Measurements from ENCODE around the gene WNT1.

Gene WNT1

DNA sequence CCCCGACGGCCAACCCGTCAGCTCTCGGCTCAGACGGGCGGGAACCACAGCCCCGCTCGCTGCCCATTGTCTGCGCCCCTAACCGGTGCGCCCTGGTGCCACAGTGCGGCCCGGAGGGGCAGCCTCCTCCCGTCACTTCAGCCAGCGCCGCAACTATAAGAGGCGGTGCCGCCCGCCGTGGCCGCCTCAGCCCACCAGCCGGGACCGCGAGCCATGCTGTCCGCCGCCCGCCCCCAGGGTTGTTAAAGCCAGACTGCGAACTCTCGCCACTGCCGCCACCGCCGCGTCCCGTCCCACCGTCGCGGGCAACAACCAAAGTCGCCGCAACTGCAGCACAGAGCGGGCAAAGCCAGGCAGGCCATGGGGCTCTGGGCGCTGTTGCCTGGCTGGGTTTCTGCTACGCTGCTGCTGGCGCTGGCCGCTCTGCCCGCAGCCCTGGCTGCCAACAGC lies at the start of gene WNT1:
WNT1 (plus strand) TSS at position 32 of the 450 bp plus-strand sequence; CDS start at position 361, 329 bp downstream.
- no peak for DNase-seq (ENCODE audit: low read depth)

DNA sequence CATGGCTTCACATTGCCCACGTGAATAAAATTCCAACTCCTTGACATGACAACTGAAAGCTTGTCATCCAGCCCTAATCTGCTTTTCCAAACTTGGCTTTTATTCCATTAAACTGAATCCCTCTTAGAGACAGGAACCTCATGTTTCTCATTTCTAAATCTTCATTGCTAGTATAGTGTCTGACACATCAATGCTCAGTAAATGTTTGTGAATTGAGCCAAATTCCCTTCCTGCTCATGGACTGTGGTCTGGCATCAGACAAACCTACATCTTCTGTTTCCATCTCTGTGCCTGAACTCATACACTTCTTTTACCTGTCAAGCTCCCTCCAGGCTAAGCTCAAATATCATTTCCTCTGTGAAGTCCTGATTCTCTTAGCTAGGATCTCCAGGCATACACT lies 48.6 kb upstream of the WNT1 start:
- no peak for DNase-seq (ENCODE audit: low read depth)

- DNase-seq (ENCODE audit: low read depth): no peak
Observed at GRCh38 chr12:48930475-48930874, 47.6 kb upstream of the WNT1 start.

GRCh38 chr12:48932878-48933277 lies 45.2 kb upstream of the WNT1 start:
- no peak for DNase-seq (ENCODE audit: low read depth)

DNA sequence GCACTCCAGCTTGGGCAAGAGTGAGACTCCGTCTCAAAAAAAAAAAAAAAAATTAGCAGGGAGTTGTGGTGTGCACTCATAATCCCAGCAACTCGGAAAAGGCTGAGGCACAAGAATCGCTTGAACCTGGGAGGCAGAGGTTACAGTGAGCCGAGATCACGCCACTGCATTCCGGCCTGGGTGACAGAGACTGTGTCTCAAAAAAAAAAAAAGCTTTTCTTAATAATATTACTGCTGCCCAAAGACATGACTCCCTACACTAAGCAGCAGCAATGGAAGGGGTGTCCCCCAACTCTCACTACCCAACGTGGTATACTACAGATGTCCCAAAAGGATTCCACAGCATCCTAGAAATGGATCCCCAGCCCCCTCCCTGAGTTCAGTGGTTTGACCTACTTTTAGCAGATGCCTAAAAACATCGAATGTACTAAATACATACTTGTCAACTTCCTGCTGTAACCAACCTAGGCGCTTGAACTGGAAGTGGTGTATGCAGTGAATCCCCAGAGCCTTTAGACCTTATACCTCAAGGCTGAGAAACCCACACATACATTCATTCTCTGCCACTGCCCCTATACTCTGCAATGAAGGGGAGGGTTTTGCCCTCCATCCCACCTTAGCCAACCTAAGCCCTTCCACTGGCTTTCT lies 44.3 kb upstream of the WNT1 start:
- no peak for DNase-seq (ENCODE audit: low read depth)

- DNase-seq (ENCODE audit: low read depth): no peak
Observed at GRCh38 chr12:48934312-48934706, 43.8 kb upstream of the WNT1 start.

DNA sequence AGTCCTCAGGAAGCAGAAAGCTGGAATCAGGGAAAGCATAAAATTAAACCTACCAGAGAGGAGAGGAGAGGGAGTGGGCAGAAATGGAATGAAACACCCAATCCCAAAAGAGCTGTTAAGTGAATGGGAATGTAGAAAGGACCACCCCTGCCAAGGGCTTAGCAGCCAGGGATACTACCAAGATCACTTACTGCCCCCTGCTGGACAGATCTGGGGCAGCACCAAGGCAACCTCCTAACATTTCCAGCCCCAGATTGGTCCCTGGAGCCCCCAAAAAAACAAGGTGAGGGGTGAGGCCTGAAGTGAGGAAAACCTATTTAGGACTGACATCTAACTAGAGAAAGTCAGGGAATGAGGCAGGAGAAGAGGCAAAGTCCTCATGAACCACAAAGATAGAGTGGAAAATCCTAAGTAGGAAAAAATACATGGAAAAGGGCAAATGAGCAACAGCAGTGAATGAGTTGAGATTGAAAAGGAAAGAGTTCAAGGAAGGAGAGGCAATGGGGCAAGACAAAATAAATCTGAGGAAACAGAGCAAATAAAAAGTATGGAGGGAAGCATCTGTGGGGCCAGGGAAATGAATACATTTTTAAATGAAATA lies 41.6 kb upstream of the WNT1 start:
- peak; percentile 69 for DNase-seq (ENCODE audit: low read depth)

- DNase-seq (ENCODE audit: low read depth): no peak
Observed at GRCh38 chr12:48937170-48937569, 41.0 kb upstream of the WNT1 start.

- no peak for DNase-seq (ENCODE audit: low read depth)
Observed at GRCh38 chr12:48938805-48939204, 39.3 kb upstream of the WNT1 start.

- DNase-seq (ENCODE audit: low read depth): no peak
Observed at GRCh38 chr12:48940181-48940580, 37.9 kb upstream of the WNT1 start.

GRCh38 chr12:48943221-48943620 lies 34.9 kb upstream of the WNT1 start:
- no peak for DNase-seq (ENCODE audit: low read depth)

DNA sequence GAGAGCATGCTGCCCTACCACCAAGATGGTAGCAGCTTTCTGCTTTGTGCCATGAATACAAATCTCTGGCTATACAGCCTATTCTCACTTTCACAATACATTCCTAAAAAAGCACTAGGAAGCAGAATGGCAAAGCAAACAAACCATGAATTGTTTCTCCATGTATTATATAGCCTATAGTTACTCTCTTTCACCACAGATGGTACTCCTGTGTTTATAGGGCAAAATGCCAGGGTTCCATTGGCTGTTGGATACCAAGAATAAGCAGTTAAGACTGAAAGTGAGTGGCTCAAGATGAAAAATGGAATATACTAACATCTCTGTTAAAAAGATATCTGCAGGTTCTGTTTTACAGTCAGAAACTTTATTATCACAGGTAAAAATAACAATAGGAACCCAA lies 31.9 kb upstream of the WNT1 start:
- DNase-seq (ENCODE audit: low read depth): no peak

- no peak for DNase-seq (ENCODE audit: low read depth)
Observed at GRCh38 chr12:48946943-48947342, 31.2 kb upstream of the WNT1 start.

- DNase-seq (ENCODE audit: low read depth): no peak
Observed at GRCh38 chr12:48947727-48948126, 30.4 kb upstream of the WNT1 start.

GRCh38 chr12:48952691-48953090 lies 25.4 kb upstream of the WNT1 start:
- DNase-seq (ENCODE audit: low read depth): no peak

DNA sequence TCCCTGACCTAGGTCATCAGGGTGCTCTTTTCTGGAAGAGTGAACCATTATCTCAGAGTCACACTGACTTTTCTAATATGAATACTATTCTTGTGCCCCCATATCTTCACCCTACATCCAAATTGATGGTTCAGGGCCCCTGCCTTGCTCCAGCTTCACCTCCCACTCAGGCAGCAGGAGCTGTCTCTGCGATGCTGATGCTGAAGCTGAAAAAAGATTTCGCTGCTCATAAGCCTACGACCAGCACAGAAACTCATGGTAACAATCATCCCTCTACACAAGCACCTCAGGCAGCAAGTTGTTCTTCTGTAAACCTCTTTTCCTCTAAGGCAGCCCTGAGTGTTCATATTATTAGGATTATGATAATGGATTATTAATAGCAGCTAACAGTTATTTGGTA lies 24.1 kb upstream of the WNT1 start:
- DNase-seq (ENCODE audit: low read depth): no peak

DNA sequence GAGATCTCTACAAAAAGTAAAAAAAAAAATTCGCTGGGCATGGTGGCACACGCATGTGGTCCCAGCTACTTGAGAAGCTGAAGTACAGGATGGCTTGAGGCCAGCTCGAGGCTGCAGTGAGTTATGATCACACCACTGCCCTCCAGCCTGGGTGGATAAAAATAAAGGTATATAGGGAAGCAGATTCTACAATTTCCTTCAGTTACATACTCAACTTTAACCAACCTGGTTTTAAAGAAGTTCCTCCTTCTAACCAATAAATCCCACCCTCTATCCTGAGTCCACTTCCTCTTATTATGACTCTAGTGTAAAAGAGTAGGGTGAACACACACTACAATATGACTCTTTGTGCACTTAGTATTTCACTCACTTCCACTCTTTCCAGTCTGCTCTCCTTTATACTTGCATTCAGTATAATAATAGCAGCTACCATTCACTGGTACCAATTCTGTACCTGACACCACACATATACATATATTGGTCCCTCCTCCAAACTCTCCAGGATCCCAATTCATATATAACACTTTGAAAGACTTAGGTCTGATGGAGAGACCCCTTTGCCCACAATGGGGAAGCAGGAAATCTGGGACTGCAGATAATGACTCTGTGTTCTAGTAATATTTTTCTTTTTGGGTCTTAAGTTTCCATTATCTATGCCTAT lies 23.2 kb upstream of the WNT1 start:
- no peak for DNase-seq (ENCODE audit: low read depth)

DNA sequence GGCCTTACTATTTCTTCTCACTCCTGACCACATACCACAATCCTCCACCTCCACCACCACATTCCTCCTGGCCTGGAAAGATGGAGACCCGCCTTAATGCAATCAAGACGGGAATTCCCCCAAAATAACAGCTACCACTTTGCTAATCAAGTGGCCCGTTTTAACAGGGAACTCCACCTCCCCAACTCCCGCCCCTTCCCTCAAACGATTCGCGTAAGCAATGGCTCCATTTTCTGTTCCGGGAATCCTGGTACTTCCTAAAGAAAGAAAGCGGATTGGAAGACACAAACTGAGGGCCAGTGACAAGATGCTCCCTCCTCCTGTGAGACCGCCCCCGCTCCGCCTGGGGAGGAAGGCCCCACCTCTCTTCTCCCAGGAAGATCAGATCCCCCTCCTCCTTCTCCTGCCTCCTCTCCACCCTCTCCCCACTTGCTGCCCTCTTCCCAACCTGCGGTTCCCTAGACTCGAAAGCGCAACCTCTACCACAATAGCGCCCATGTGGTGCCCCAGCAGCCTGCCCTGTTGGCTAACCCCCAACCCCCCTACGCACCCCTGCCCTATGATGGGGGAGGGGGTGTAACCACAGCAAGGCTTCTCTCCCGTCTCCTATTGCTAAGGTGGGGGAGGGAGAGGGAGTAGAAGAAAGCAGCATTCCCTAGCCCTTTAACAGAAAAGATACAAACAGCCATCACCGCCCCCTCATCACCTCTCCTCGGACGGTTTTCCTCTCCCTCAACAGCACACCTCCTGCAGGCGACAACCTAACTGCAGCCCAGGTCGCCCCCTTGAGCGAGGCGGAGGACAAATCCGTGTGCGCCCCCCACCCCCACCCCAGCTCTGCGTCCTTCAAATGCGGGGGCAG lies 21.6 kb upstream of the WNT1 start:
- DNase-seq (ENCODE audit: low read depth): no peak

GRCh38 chr12:48957141-48958048 lies 20.7 kb upstream of the WNT1 start, which contains the start of gene ARF3:
Gene ARF3 (minus strand): TSS chr12:48957487. CDS start chr12:48941095, 16,392 bp downstream.
- peak; percentile 88 for DNase-seq (ENCODE audit: low read depth)

DNA sequence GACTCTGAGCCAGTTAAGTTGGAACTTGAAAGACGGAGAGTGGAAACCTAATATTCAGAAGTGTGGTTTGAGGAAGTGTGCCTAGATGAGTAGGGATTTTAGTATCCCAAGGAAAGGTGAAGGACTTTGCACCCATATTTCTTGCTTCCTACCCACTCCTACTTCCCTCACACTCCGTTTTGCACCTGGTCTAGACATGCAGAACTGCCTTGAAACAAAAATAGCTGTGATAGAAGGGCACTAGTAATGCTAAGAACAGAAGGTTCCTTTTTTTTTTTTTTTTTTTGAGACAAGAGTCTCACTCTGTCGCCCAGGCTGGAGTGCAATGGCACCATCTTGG lies 20.1 kb upstream of the WNT1 start:
- no peak for DNase-seq (ENCODE audit: low read depth)

DNA sequence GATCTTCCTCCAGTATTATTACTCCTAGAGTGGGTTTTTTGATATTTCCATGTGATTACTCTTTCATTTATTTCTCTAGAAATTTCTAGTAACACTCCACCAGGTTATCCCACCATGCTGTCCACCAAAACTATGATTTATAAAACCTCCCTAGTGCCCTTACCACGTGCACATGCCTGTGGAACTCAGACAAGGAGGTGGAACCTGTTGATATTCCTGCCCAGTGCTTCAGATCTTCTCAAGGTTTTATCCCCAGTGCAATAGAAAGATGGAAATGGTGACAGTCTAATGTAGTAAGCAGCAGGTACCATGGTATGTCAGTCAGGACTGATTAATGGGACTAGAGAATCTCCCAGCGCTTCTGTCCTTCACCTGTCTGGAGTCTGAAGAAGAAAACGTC lies 17.3 kb upstream of the WNT1 start:
- no peak for DNase-seq (ENCODE audit: low read depth)

DNA sequence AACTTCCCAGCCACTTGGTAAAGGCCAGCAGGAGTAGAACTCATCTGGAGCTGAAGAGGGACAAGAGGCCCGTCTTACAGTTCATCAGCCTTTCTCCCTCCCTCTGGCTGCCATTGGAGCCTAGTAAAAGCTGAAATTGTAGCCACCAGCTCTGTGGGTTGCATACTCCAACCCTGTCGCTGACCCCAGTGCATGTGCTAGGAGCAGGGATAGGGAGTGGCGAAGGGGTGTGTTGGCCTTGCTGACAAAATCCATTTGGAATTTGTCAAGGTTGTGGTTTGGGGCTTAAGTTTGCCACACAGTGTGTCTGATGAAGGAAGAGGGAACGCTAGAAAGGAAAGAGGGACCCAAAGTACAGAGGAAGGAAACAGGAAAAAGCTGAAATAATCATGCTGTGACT lies 16.8 kb upstream of the WNT1 start:
- no peak for DNase-seq (ENCODE audit: low read depth)
